ENCODE data around the gene PTPRK. TPM values are rescaled to one million over a fixed set of nuclear protein-coding genes. Genes with fewer than 3 reads are reported as not detected.

PTPRK gene
- total and polyA plus RNA-seq, 9 of the 15 experiments (the other 6 are each of a cell fraction or from before 2014, with no cell fraction given): 0.04 to 0.51 TPM; not detected in 7

GRCh38 chr6:128161839-128162238, 358.6 kb downstream of the PTPRK start:
- no peak for FAIRE-seq
- in situ Hi-C loops (cut with MboI): no loop called here
- no peak for DNase-seq (ENCODE audit: extremely low read depth in 1 of 4, low spot score in 3 of 4)
- TF ChIP-seq PCBP1 (IDR thresholded peaks at IDR 0.05; ENCODE audit: low read depth, low read length, poor library complexity, severe bottlenecking) (no peak), NELFE (IDR thresholded peaks at IDR 0.05; ENCODE audit: insufficient read depth, insufficient read length) (no peak), KDM2B (CRISPR knock-in tag; IDR thresholded peaks at IDR 0.05) (no peak), MNT (conservative IDR thresholded peaks at IDR 0.05) (no peak)
- Histone ChIP-seq H2AFZ (ENCODE audit: low read depth, low read length) (no peak overlapping the region), H4K20me1 (replicated peaks; ENCODE audit: control insufficient read depth, insufficient read depth, low read length) (no peaks in the 10 kb centered on the region), H3K27me3 (ENCODE audit: control insufficient read depth in 2 of 2, insufficient read depth in 2 of 2, low read length in 2 of 2) (no peaks in the 10 kb centered on the region), H3K9ac (ENCODE audit: insufficient read depth in 1 of 2, low read depth in 2 of 2, low read length in 2 of 2) (no peak overlapping the region), H3K9me1 (ENCODE audit: control insufficient read depth, insufficient read depth, low read length) (no peaks in the 10 kb centered on the region), H3K4me3 (no peak overlapping the region), H3K4me1 (replicated peaks in 1 of 2; ENCODE audit: control insufficient read depth in 2 of 2, insufficient read depth in 2 of 2, low read length in 2 of 2) (no peaks in the 10 kb centered on the region), H3K9me3 (replicated peaks; ENCODE audit: control insufficient read depth, insufficient read depth, low read depth, low read length) (no peaks in the 10 kb centered on the region), H3K4me2 (ENCODE audit: insufficient read depth, low read length) (no peak overlapping the region), H3K36me3 (ENCODE audit: control insufficient read depth, insufficient read depth, low read length) (no peaks in the 10 kb centered on the region), H3K27ac (ENCODE audit: extremely low read depth, low read depth, low read length) (no peak overlapping the region), H3K79me2 (ENCODE audit: control insufficient read depth, insufficient read depth, low read length) (no peaks in the 10 kb centered on the region)
- CTCF ChIA-PET (ENCODE audit: low intra/inter-chr PET ratio): no interaction called here
- intact Hi-C loops (cut with micrococcal nuclease): no loop called here
- no peak for ATAC-seq
- BruUV-seq (replicated peaks): no TSS peak
- POLR2A ChIA-PET: no interaction called here
- 0% methylated on average over 1 of the region's 1 CpG for WGBS (ENCODE audit: insufficient coverage, low coverage, missing lambda C conversion rate)

- Histone ChIP-seq H3K36me3 (ENCODE audit: control insufficient read depth, insufficient read depth, low read length) (no peaks in the 10 kb centered on the region), H2AFZ (ENCODE audit: low read depth, low read length) (no peak overlapping the region), H3K4me2 (ENCODE audit: insufficient read depth, low read length) (no peak overlapping the region), H3K9ac (ENCODE audit: insufficient read depth in 1 of 2, low read depth in 2 of 2, low read length in 2 of 2) (no peak overlapping the region), H3K9me1 (ENCODE audit: control insufficient read depth, insufficient read depth, low read length) (no peaks in the 10 kb centered on the region), H3K4me1 (replicated peaks in 1 of 2; ENCODE audit: control insufficient read depth in 2 of 2, insufficient read depth in 2 of 2, low read length in 2 of 2) (no peaks in the 10 kb centered on the region), H3K79me2 (ENCODE audit: control insufficient read depth, insufficient read depth, low read length) (no peaks in the 10 kb centered on the region), H3K27ac (ENCODE audit: extremely low read depth, low read depth, low read length) (no peak overlapping the region), H4K20me1 (replicated peaks; ENCODE audit: control insufficient read depth, insufficient read depth, low read length) (no peaks in the 10 kb centered on the region), H3K4me3 (no peak overlapping the region), H3K9me3 (replicated peaks; ENCODE audit: control insufficient read depth, insufficient read depth, low read depth, low read length) (no peaks in the 10 kb centered on the region), H3K27me3 (ENCODE audit: control insufficient read depth in 2 of 2, insufficient read depth in 2 of 2, low read length in 2 of 2) (no peaks in the 10 kb centered on the region)
- ChIA-PET CTCF (ENCODE audit: low intra/inter-chr PET ratio) (no interaction called here), POLR2A (no interaction called here)
- in situ Hi-C loops (cut with MboI) (no loop called here), intact Hi-C loops (cut with micrococcal nuclease) (no loop called here)
- 0% methylated on average over 1 of the region's 1 CpG for whole genome bisulfite sequencing (ENCODE audit: insufficient coverage, low coverage, missing lambda C conversion rate)
- ATAC-seq (no peak), DNase-seq (ENCODE audit: extremely low read depth in 1 of 4, low spot score in 3 of 4) (no peak), FAIRE-seq (no peak)
- no TSS peak for BruUV-seq (replicated peaks)
- TF ChIP-seq ZFP1 (CRISPR knock-in tag; IDR thresholded peaks at IDR 0.05) (no peak), ZNF740 (CRISPR knock-in tag; IDR thresholded peaks at IDR 0.05) (no peak), ZNF740 (tag; IDR thresholded peaks at IDR 0.05) (no peak), ZNF3 (CRISPR knock-in tag; IDR thresholded peaks at IDR 0.05) (no peak), KLF6 (CRISPR knock-in tag; IDR thresholded peaks at IDR 0.05; ENCODE audit: borderline replicate concordance) (no peak), HNRNPH1 (optimal IDR thresholded peaks at IDR 0.05; ENCODE audit: low read depth, low read length) (no peak), TAL1 (IDR thresholded peaks at IDR 0.05) (no peak), KAT8 (IDR thresholded peaks at IDR 0.05; ENCODE audit: low read depth) (no peak), E2F6 (IDR thresholded peaks at IDR 0.05; ENCODE audit: borderline replicate concordance in 1 of 2, extremely low read depth in 1 of 2, insufficient read depth in 1 of 2, insufficient read length in 1 of 2, low read depth in 1 of 2, low read length in 1 of 2, poor library complexity in 1 of 2, severe bottlenecking in 1 of 2) (no peak), IRF2 (CRISPR knock-in tag; IDR thresholded peaks at IDR 0.05) (no peak)
Observed at GRCh38 chr6:128161263-128161662, 359.1 kb downstream of the PTPRK start.

All from K562 (cell line).